Activated naive CD8-positive, alpha-beta T cell treated with anti-CD3 and anti-CD28 coated beads, Interleukin-2, amount 50 U/mL, for 24 hours (primary cell): ENCODE results near the gene FEV.
A peak's percentile ranks its signal among the peaks of the same experiment; 100 is the strongest.
"Not testable (repeated sequence)": the region's sequence is repeated elsewhere in the genome, so short reads cannot be mapped to it uniquely, and the experiment has no call there.

Experiments used
- ATAC-seq: fragments of 150-1000 bp; cut with Tn5 transposase; one replicate; pipeline ENCODE4 v1.10.0; 2021
- DNase-seq: peaks from one replicate; pipeline ENCODE4 v3.0.0; 2021
- H3K27ac Mint-ChIP-seq: one replicate; pipeline ENCODE4 v1.8.0; 2021; ENCODE audit warnings: mild to moderate bottlenecking, mixed read lengths
- H3K27me3 Mint-ChIP-seq: one replicate; pipeline ENCODE4 v1.8.0; 2021; ENCODE audit warnings: mixed read lengths
- H3K36me3 Mint-ChIP-seq: one replicate; pipeline ENCODE4 v1.8.0; 2021; ENCODE audit warnings: low read depth, mixed read lengths
- H3K4me1 Mint-ChIP-seq: one replicate; pipeline ENCODE4 v1.8.0; 2021; ENCODE audit warnings: mixed read lengths
- H3K4me3 Mint-ChIP-seq: one replicate; pipeline ENCODE4 v1.8.0; 2021; ENCODE audit warnings: mild to moderate bottlenecking, moderate library complexity, mixed read lengths
- H3K9me3 Mint-ChIP-seq: one replicate; pipeline ENCODE4 v1.8.0; 2021; ENCODE audit warnings: mixed read lengths

The FEV gene

GRCh38 chr2:218959141-218959731 lies 25.7 kb downstream of the FEV start, which contains the start of gene CDK5R2:
Gene CDK5R2 (plus strand): TSS chr2:218959666. CDS start chr2:218959821, 155 bp downstream.
- peaks cover 11% of the 10 kb centered on the region for H3K4me1 Mint-ChIP-seq
- no peak within 1 kb of the TSS for H3K27ac Mint-ChIP-seq
- ATAC-seq (peak; percentile 97), DNase-seq (peak; percentile 85)
- no peaks in the 10 kb centered on the region for H3K9me3 Mint-ChIP-seq
- peak within 1 kb of the TSS; percentile 62 for H3K4me3 Mint-ChIP-seq
- H3K36me3 Mint-ChIP-seq: no peaks in the 10 kb centered on the region
- H3K27me3 Mint-ChIP-seq: peaks cover 69% of the 10 kb centered on the region

GRCh38 chr2:218958276-218958675 lies 26.7 kb downstream of the FEV start:
- ATAC-seq (no peak), DNase-seq (no peak)
- H3K4me1 Mint-ChIP-seq: peaks cover 11% of the 10 kb centered on the region
- no peaks in the 10 kb centered on the region for H3K36me3 Mint-ChIP-seq
- no peak overlapping the region for H3K27ac Mint-ChIP-seq
- no peak overlapping the region for H3K4me3 Mint-ChIP-seq
- peaks cover 65% of the 10 kb centered on the region for H3K27me3 Mint-ChIP-seq
- no peaks in the 10 kb centered on the region for H3K9me3 Mint-ChIP-seq

GRCh38 chr2:218957671-218958070 lies 27.3 kb downstream of the FEV start:
- H3K36me3 Mint-ChIP-seq: no peaks in the 10 kb centered on the region
- H3K4me3 Mint-ChIP-seq: no peak overlapping the region
- peaks cover 64% of the 10 kb centered on the region for H3K27me3 Mint-ChIP-seq
- DNase-seq: no peak
- ATAC-seq: no peak
- no peaks in the 10 kb centered on the region for H3K9me3 Mint-ChIP-seq
- H3K27ac Mint-ChIP-seq: no peak overlapping the region
- peaks cover 11% of the 10 kb centered on the region for H3K4me1 Mint-ChIP-seq

DNA sequence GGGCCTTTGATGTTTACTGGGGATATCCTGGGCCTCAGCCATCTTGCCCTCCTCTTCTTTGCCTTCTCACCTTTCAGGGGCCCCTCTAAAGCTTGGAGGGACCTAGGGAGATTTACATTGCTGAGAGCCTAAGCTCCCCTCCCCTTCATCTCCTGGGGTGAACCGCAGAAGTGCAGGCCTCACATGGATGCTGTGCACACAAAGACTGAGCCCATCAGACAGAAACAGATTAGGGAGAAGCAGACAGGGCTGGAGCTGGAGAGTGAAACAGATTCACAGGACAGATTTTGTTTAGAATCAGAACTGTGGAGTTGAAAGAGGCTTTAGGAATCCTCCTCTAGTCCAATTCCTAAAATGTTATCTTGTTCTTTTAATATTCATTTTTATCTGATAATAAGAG lies 28.9 kb downstream of the FEV start:
- Mint-ChIP-seq H3K4me1 (peaks cover 7% of the 10 kb centered on the region), H3K9me3 (no peaks in the 10 kb centered on the region), H3K4me3 (no peak overlapping the region), H3K27ac (no peak overlapping the region), H3K36me3 (no peaks in the 10 kb centered on the region), H3K27me3 (peaks cover 56% of the 10 kb centered on the region)
- no peak for DNase-seq
- no peak for ATAC-seq

DNA sequence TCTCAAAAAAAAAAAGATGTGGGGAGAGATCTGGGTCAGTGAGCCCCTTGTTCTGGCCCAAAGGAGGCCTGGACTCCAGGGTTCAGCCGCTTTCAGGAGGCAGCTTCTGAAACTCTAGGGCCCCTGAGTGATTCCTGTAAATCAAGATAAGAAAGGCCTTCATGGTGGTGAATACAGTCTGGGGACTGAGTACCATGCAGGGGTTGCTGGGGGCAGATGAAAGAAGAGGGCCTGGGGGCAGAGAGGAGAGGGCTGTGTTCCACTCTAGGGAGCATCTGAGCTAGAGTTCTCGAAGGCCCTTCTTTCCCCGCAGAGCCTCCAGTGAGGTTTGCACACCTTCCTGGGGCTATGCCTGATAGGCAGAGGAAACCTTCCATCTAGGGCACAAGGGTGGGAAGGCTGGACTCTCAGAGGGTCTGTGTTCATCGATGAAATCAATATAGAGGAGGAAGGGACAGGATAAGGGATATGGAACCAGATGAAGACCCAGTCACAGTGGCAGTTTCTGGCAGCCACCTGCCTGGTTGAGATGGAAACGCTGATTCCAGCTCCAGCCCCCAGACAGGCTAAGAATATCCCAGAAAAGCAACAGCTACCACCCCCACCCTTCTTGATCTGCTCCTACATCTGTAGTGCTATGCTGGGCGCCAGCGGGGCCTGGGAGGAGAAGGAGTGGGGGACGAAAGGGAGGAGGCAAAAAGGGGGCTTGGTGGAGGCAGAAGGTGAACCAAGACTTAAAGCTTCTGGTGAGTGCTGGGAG lies 30.3 kb downstream of the FEV start:
- Mint-ChIP-seq H3K36me3 (no peaks in the 10 kb centered on the region), H3K4me3 (no peak overlapping the region), H3K27me3 (peaks cover 51% of the 10 kb centered on the region), H3K4me1 (peaks cover 3% of the 10 kb centered on the region), H3K9me3 (no peaks in the 10 kb centered on the region), H3K27ac (no peak overlapping the region)
- ATAC-seq (no peak), DNase-seq (no peak)

DNA sequence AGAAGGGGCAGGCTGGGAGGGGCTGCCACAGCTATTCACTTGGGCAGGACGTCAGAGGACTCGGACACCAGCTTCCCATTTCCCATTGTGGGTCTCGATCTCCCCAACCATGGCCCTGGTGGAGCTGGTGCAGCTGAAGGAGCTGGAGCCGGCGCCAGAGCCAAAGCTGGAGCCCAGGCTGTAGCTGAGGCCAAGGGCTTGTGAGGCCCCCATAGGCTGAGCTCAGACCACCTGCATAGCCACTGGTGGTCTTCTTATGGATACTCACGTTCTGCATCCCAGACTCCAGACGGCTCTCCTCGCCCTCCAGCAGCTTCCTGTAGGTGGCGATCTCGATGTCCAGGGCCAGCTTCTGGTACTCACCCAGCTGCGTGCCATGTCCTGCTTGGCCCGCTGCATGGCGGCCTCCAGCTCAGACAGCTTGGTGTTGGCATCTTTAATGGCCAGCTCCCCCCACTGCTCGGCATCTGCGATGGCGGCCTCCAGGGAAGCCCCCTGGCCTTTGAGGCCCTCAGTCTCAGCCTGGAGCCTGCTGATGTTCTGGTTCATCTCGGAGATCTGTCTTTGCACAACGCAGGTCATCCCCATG lies 31.5 kb downstream of the FEV start:
- Mint-ChIP-seq H3K27me3 (peaks cover 48% of the 10 kb centered on the region), H3K9me3 (no peaks in the 10 kb centered on the region), H3K27ac (no peak overlapping the region), H3K4me3 (no peak overlapping the region), H3K36me3 (no peaks in the 10 kb centered on the region), H3K4me1 (no peaks in the 10 kb centered on the region)
- DNase-seq: no peak
- ATAC-seq: no peak

GRCh38 chr2:218952160-218952559 lies 32.8 kb downstream of the FEV start:
- peaks cover 36% of the 10 kb centered on the region for H3K27me3 Mint-ChIP-seq
- ATAC-seq: no peak
- no peaks in the 10 kb centered on the region for H3K9me3 Mint-ChIP-seq
- no peaks in the 10 kb centered on the region for H3K4me1 Mint-ChIP-seq
- no peak overlapping the region for H3K4me3 Mint-ChIP-seq
- no peaks in the 10 kb centered on the region for H3K36me3 Mint-ChIP-seq
- no peak overlapping the region for H3K27ac Mint-ChIP-seq
- no peak for DNase-seq

- Mint-ChIP-seq H3K4me3 (no peak overlapping the region), H3K9me3 (no peaks in the 10 kb centered on the region), H3K27ac (no peak overlapping the region), H3K4me1 (no peaks in the 10 kb centered on the region), H3K27me3 (peaks cover 45% of the 10 kb centered on the region), H3K36me3 (no peaks in the 10 kb centered on the region)
- ATAC-seq (no peak), DNase-seq (no peak)
Observed at GRCh38 chr2:218946621-218947020, 38.4 kb downstream of the FEV start.

DNA sequence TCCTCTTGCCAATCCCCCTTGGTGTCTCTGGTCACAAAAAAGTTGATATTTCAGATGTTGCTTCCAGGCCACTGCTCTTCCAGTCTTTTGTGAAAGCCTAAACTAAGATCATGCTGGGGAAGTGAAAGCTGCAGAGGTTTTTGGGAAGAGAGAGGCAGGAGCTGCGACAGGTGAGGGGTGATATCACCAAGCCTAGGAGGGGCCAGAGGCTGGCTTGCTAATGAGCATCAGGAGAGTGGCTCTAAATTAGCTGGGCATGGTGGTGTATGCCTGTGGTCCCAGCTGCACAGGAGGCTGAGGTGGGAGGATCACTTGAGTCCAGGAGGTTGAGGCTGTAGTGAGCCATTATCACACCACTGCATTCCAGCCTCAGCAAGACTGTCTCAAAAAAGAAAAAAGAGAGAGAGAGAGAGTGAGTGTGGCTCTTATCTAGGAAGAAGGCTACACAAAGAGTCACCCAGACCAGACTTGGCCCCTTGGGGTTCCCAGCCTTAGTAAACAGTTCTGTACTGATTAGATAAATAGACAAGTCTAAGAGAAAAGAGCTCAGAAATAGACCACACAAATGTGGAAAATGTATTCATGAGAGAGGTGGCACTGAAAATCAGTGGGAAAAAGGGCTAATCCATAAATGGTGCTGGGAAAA lies 40.1 kb downstream of the FEV start:
- H3K27ac Mint-ChIP-seq: no peak overlapping the region
- no peaks in the 10 kb centered on the region for H3K4me1 Mint-ChIP-seq
- DNase-seq: no peak
- H3K9me3 Mint-ChIP-seq: no peaks in the 10 kb centered on the region
- ATAC-seq: no peak
- H3K27me3 Mint-ChIP-seq: peaks cover 50% of the 10 kb centered on the region
- no peak overlapping the region for H3K4me3 Mint-ChIP-seq
- H3K36me3 Mint-ChIP-seq: no peaks in the 10 kb centered on the region

- not testable (repeated sequence) for H3K9me3 Mint-ChIP-seq, ATAC-seq, DNase-seq, H3K36me3 Mint-ChIP-seq, H3K4me1 Mint-ChIP-seq, H3K27ac Mint-ChIP-seq, H3K4me3 Mint-ChIP-seq
- H3K27me3 Mint-ChIP-seq: peaks cover 24% of the 10 kb centered on the region
Observed at GRCh38 chr2:218931751-218932150, 53.2 kb downstream of the FEV start.
